ENCODE measurements around the gene HIRA. TPM values are rescaled to one million over a fixed set of nuclear protein-coding genes. Genes with fewer than 3 reads are reported as not detected.

HIRA gene
- polyA plus RNA-seq, 1 donor from 2014 or later: 38.1 TPM

GRCh38 chr22:19405133-19405532 lies 26.4 kb downstream of the HIRA start (continued):
- no peak for TF ChIP-seq CTCF (IDR thresholded peaks at IDR 0.05; ENCODE audit: poor library complexity, severe bottlenecking)

GRCh38 chr22:19404676-19405075 lies 26.9 kb downstream of the HIRA start:
- Histone ChIP-seq H3K27me3 (ENCODE audit: insufficient read depth, low read depth, low read length) (no peaks in the 10 kb centered on the region), H3K9ac (ENCODE audit: low read length) (no peak overlapping the region), H3K4me3 (ENCODE audit: low read length) (no peak overlapping the region), H2AFZ (ENCODE audit: low read depth, low read length) (no peak overlapping the region), H3K9me3 (ENCODE audit: low read length) (no peaks in the 10 kb centered on the region), H3K4me2 (ENCODE audit: low read length) (no peak overlapping the region), H4K20me1 (ENCODE audit: insufficient read depth) (no peaks in the 10 kb centered on the region), H3K27ac (ENCODE audit: low read length) (no peak overlapping the region), H3K9me2 (ENCODE audit: insufficient read depth, low read length) (no peaks in the 10 kb centered on the region), H3F3A (ENCODE audit: insufficient read depth, low read length, poor library complexity, severe bottlenecking) (no peaks in the 10 kb centered on the region), H3K79me2 (replicated peaks; ENCODE audit: insufficient read depth, low read length) (no peaks in the 10 kb centered on the region), H3K36me3 (ENCODE audit: insufficient read depth, low read length) (peaks cover 3% of the 10 kb centered on the region)
- TF ChIP-seq TAF1 (IDR thresholded peaks at IDR 0.05; ENCODE audit: low read depth) (no peak), POLR2AphosphoS5 (IDR thresholded peaks at IDR 0.05) (no peak), REST (IDR thresholded peaks at IDR 0.05; ENCODE audit: borderline replicate concordance) (no peak)

- no peaks in the 10 kb centered on the region for H3K9me3 ChIP-seq (ENCODE audit: low read length)
- TF ChIP-seq EZH2 (IDR thresholded peaks at IDR 0.05; ENCODE audit: borderline replicate concordance, insufficient read depth, low read length, poor library complexity, severe bottlenecking) (no peak), EP300 (conservative IDR thresholded peaks at IDR 0.05; ENCODE audit: poor library complexity, severe bottlenecking) (no peak)
- H3K4me3 ChIP-seq (ENCODE audit: low read length): no peak overlapping the region
- H2AFZ ChIP-seq (ENCODE audit: low read depth, low read length): no peak overlapping the region
- no peak overlapping the region for H3K9ac ChIP-seq (ENCODE audit: low read length)
- H3F3A ChIP-seq (ENCODE audit: insufficient read depth, low read length, poor library complexity, severe bottlenecking): no peaks in the 10 kb centered on the region
- H4K20me1 ChIP-seq (ENCODE audit: insufficient read depth): no peaks in the 10 kb centered on the region
- H3K27ac ChIP-seq (ENCODE audit: low read length): no peak overlapping the region
- H3K4me2 ChIP-seq (ENCODE audit: low read length): no peak overlapping the region
- H3K9me2 ChIP-seq (ENCODE audit: insufficient read depth, low read length): no peaks in the 10 kb centered on the region
- H3K79me2 ChIP-seq (replicated peaks; ENCODE audit: insufficient read depth, low read length): no peaks in the 10 kb centered on the region
- peaks cover 4% of the 10 kb centered on the region for H3K36me3 ChIP-seq (ENCODE audit: insufficient read depth, low read length)
- no peaks in the 10 kb centered on the region for H3K27me3 ChIP-seq (ENCODE audit: insufficient read depth, low read depth, low read length)
Measured at GRCh38 chr22:19402642-19403191, 28.8 kb downstream of the HIRA start.

GRCh38 chr22:19401483-19401882 lies 30.1 kb downstream of the HIRA start:
- Histone ChIP-seq H2AFZ (ENCODE audit: low read depth, low read length) (no peak overlapping the region), H4K20me1 (ENCODE audit: insufficient read depth) (no peaks in the 10 kb centered on the region), H3K27me3 (ENCODE audit: insufficient read depth, low read depth, low read length) (no peaks in the 10 kb centered on the region), H3K27ac (ENCODE audit: low read length) (no peak overlapping the region), H3K9me2 (ENCODE audit: insufficient read depth, low read length) (no peaks in the 10 kb centered on the region), H3K4me3 (ENCODE audit: low read length) (no peak overlapping the region), H3K9me3 (ENCODE audit: low read length) (no peaks in the 10 kb centered on the region), H3K9ac (ENCODE audit: low read length) (no peak overlapping the region), H3F3A (ENCODE audit: insufficient read depth, low read length, poor library complexity, severe bottlenecking) (no peaks in the 10 kb centered on the region), H3K36me3 (ENCODE audit: insufficient read depth, low read length) (peaks cover 4% of the 10 kb centered on the region), H3K79me2 (replicated peaks; ENCODE audit: insufficient read depth, low read length) (no peaks in the 10 kb centered on the region), H3K4me2 (ENCODE audit: low read length) (no peak overlapping the region)
- TF ChIP-seq POLR2AphosphoS5 (IDR thresholded peaks at IDR 0.05) (no peak), TAF1 (IDR thresholded peaks at IDR 0.05; ENCODE audit: low read depth) (no peak), EP300 (conservative IDR thresholded peaks at IDR 0.05; ENCODE audit: poor library complexity, severe bottlenecking) (no peak), EZH2 (IDR thresholded peaks at IDR 0.05; ENCODE audit: borderline replicate concordance, insufficient read depth, low read length, poor library complexity, severe bottlenecking) (no peak), SMC3 (conservative IDR thresholded peaks at IDR 0.05; ENCODE audit: poor library complexity) (no peak), REST (IDR thresholded peaks at IDR 0.05; ENCODE audit: borderline replicate concordance) (no peak), RAD21 (conservative IDR thresholded peaks at IDR 0.05) (no peak)

All from neural cell (in vitro differentiated cells).